GM12865 (cell line): Measurements from ENCODE around the gene AP1B1.

Experiments
- DNase-seq: peaks from one replicate; pipeline ENCODE4 v3.0.0; 2010; ENCODE audit warnings: low read depth
- H3K4me3 ChIP-seq: 2 replicates; pipeline ENCODE4 v1.5.1; 2011; ENCODE audit warnings: mild to moderate bottlenecking, low read depth, low read length, control low read depth
- TF ChIP-seq, protein P1 (sequence below): IDR thresholded peaks from 2 replicates; pipeline ENCODE4 v1.5.1; 2011; ENCODE audit warnings: low read length, control low read depth, low read depth, inconsistent platforms; ENCODE audit not compliant: insufficient read depth; ENCODE audit errors: missing control alignments

The AP1B1 gene

DNA sequence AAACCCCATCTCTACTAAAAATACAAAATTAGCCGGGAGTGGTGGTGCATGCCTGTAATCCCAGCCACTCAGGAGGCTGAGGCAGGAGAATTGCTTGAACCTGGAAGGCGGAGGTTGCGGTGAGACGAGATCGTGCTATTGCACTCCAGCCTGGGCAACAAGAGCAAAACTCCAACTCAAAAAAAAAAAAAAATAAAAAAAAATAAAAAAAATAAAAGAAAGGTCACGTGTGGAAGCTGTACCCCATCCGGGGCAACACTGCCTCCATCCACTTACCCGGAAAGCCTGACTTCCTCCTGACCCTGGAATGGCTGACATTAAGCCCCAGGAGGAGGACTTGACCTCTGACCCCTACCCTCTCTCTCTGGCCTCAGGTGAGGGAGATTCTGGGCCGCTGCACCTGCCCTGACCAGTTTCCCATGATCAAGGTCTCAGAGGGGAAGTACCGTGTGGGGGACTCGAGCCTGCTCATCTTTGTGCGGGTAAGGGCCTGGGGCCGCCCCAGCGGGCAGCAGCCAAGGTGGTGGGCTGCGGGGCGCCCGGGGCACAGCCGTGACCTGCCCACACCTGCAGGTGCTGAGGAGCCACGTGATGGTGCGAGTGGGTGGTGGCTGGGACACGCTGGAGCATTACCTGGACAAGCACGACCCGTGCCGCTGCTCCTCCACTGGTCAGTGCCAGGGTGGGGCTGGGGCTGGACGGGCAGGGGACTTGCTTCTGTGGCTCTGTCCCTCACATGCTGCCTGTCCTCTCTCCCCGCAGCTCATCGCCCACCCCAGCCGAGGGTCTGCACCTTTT is 78.1 kb downstream of the AP1B1 start:
- no peak for DNase-seq
- TF ChIP-seq, protein P1, sequence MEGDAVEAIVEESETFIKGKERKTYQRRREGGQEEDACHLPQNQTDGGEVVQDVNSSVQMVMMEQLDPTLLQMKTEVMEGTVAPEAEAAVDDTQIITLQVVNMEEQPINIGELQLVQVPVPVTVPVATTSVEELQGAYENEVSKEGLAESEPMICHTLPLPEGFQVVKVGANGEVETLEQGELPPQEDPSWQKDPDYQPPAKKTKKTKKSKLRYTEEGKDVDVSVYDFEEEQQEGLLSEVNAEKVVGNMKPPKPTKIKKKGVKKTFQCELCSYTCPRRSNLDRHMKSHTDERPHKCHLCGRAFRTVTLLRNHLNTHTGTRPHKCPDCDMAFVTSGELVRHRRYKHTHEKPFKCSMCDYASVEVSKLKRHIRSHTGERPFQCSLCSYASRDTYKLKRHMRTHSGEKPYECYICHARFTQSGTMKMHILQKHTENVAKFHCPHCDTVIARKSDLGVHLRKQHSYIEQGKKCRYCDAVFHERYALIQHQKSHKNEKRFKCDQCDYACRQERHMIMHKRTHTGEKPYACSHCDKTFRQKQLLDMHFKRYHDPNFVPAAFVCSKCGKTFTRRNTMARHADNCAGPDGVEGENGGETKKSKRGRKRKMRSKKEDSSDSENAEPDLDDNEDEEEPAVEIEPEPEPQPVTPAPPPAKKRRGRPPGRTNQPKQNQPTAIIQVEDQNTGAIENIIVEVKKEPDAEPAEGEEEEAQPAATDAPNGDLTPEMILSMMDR: no peak

DNA sequence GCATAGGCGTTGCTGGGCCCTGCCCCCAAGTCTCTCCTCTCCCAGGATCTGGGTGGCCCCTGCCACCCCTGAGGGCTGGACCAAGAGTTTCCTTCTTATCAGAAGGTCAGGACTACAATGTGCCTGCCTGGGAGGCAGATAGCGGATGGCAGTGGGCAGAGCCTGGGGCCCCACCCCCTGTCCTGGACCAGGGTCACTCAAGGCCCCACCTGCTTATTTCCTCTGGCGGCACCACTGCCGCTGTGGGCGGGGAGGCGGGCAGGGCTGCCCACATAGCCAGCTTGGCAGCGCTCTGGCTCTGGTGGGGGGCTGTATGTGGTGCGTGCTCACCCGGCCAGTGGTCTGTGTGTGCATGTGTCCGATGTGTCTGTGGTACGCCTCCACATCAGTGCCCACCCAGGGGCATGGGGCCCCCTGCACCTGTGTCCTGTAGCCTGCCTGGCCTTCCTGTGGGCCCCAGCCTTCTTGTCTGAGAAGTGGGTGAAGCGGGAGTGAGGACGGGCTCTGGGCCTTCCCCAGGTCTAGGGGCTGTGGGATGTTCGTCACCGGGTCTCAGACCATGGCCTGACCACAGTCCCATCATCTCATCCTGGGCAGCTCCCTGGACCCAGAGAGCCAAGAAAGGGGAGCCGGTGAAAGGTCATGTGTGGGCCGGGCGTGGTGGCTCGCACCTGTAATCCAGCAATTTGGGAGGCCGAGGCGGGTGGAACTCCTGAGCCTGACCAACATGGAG is 78.9 kb downstream of the AP1B1 start:
- TF ChIP-seq, protein P1: no peak
- no peak for DNase-seq
- no peak overlapping the region for H3K4me3 ChIP-seq

More for the DNA sequence above, 78.1 kb downstream of the AP1B1 start:
- H3K4me3 ChIP-seq: no peak overlapping the region

DNA sequence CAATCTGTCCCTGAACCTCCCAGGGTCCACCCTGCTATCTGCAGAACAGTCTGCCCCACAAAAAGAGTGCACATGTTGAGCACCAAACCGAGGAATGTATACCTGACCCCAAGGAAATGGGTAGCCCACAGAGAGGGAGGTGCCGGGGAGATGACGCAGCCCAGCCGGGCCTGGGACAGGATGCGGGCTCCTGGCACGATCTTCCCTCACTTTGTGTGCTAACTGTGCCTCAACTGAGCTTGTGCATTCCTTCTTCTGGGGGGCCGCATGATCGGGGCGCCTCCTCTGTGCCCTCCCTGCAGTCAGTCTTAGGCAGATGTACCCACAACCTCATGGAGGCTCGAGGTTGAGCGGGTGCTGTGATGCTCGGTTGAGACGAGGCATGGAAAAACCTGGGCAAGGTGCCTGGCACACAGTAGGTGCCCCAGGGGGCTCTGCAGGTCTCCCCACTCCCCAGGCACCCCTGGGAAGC is 79.5 kb downstream of the AP1B1 start:
- H3K4me3 ChIP-seq: no peak overlapping the region
- peak; percentile 33 for DNase-seq
- TF ChIP-seq, protein P1: no peak

DNA sequence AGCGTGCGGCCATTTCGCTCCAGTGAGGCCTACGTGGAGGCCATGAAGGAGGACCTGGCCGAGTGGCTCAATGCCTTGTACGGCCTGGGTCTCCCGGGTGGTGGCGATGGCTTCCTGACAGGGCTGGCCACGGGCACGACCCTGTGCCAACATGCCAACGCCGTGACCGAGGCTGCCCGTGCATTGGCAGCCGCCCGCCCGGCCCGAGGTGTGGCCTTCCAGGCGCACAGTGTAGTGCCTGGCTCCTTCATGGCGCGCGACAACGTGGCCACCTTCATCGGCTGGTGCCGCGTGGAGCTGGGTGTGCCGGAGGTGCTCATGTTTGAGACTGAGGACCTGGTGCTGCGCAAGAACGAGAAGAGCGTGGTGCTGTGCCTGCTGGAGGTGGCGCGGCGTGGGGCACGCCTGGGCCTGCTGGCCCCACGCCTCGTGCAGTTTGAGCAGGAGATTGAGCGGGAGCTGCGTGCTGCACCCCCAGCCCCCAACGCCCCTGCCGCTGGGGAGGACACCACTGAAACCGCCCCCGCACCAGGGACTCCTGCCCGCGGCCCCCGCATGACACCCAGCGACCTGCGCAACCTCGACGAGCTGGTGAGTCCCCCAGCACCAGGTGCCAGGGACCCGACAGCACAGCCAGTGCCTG is 80.1 kb downstream of the AP1B1 start:
- no peak for DNase-seq
- H3K4me3 ChIP-seq: no peak overlapping the region
- TF ChIP-seq, protein P1: no peak

DNA sequence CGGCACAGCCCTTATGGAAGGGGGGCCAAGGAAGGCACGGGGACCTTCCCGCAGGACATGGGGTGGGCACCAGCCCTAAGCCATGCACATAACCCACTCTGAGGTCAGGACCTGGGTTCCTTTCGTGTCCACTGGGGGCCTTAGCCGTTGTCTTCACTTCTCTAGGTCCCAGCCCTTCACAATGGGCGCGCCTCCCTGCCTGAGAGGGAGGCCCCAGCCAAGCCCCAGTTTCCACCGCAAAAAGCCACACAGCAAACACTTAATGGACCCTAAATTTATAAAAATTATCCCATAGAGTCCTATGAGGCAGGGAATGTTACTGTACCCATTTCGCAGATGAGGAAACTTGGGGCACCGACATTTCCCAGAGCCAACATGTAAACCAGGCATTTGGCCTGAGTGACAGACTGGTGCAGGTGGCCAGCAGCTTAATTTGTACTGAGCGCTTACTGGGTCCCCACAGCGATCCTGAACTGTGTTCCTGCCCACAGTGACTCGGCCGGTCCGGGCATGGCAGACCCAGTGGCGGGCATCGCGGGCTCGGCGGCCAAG is 80.7 kb downstream of the AP1B1 start:
- TF ChIP-seq, protein P1: no peak
- no peak for DNase-seq
- H3K4me3 ChIP-seq: no peak overlapping the region

DNA sequence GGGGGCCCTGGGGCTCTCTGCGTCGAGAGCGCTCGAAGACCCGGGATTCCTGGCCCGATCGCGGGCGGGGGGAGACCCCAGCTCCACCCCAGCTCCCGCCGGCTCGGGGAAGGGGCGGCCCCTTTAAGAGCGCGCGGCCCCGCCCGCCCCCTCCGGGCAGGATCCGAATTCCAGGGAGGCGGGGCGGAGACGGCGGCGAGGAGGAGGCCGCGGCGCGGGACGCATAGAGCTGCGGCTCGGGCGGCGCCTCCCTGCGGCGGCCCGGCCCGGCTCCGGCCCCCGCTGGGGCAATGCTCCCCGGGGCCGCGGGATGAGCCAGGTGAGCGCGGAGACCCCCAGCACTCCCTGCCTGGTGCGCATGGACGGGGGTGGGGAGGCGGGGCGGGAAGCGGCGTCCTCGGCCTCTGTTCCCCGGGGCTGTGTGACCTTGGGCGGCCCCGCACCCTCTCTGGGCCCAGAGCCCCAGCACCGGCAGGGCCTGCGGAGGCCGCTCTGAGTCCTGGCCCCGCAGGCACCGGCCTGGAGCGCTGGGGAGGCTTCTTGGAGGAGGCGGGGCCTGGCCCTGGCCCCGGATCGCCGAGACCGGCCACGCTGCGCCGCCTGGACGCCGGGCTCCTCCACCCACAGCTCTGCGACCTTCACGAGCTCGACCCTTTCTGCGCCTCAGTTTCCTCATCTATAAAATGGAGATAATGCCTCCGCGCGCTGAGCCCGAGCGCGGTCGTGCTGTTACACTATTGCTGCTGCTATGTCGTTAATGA is 81.4 kb downstream of the AP1B1 start:
- TF ChIP-seq, protein P1: no peak
- DNase-seq: no peak

More for the DNA sequence above, 81.4 kb downstream of the AP1B1 start:
- H3K4me3 ChIP-seq: peak overlapping the region; percentile 41
